ENCODE results near the gene KCTD19.

The KCTD19 gene

GRCh38 chr16:67245186-67245585, 81.4 kb downstream of the KCTD19 start:
- TF ChIP-seq CTCF (IDR thresholded peaks at IDR 0.05; ENCODE audit: low read depth, low read length), result no peak
- DNase-seq (ENCODE audit: extremely low read depth, low read depth), result no peak

GRCh38 chr16:67244387-67245185, 82.0 kb downstream of the KCTD19 start:
- DNase-seq (ENCODE audit: extremely low read depth, low read depth), result peak; percentile 38
- TF ChIP-seq CTCF (IDR thresholded peaks at IDR 0.05; ENCODE audit: low read depth, low read length), result no peak

- no peak for DNase-seq (ENCODE audit: extremely low read depth, low read depth)
- no peak for TF ChIP-seq CTCF (IDR thresholded peaks at IDR 0.05; ENCODE audit: low read depth, low read length)
Observed at GRCh38 chr16:67243481-67243880, 83.1 kb downstream of the KCTD19 start.

- no peak for DNase-seq (ENCODE audit: extremely low read depth, low read depth)
- TF ChIP-seq CTCF (IDR thresholded peaks at IDR 0.05; ENCODE audit: low read depth, low read length), result no peak
Observed at GRCh38 chr16:67242138-67242730, 84.3 kb downstream of the KCTD19 start.

GRCh38 chr16:67241008-67241900, 85.3 kb downstream of the KCTD19 start:
- TF ChIP-seq CTCF (IDR thresholded peaks at IDR 0.05; ENCODE audit: low read depth, low read length), result no peak
- peak; percentile 57 for DNase-seq (ENCODE audit: extremely low read depth, low read depth)

GRCh38 chr16:67240506-67240905, 86.0 kb downstream of the KCTD19 start:
- TF ChIP-seq CTCF (IDR thresholded peaks at IDR 0.05; ENCODE audit: low read depth, low read length), result no peak
- DNase-seq (ENCODE audit: extremely low read depth, low read depth), result no peak
